GM23248 (cell line): ENCODE data around the gene HNF1A. TPM values are rescaled to one million over a fixed set of nuclear protein-coding genes. Genes with fewer than 3 reads are reported as not detected.

Source experiments
- DNase-seq: peaks from one replicate; pipeline ENCODE4 v3.0.0-alpha.2; 2015
- H2AFZ ChIP-seq: fragments of 200-600 bp; sonication (generic); 2 replicates; pipeline ENCODE4 v1.6.1; 2016; ENCODE audit warnings: antibody characterized with exemption
- H3F3A ChIP-seq: fragments of 200-600 bp; sonication (generic); 2 replicates; pipeline ENCODE4 v1.6.1; 2016; ENCODE audit warnings: mild to moderate bottlenecking, antibody characterized with exemption, mixed run types; ENCODE audit not compliant: insufficient read depth
- H3K27ac ChIP-seq: fragments of 200-600 bp; sonication (generic); 2 replicates; pipeline ENCODE4 v1.5.1; 2016; ENCODE audit warnings: mild to moderate bottlenecking
- H3K27me3 ChIP-seq: fragments of 200-600 bp; sonication (generic); replicated peaks from 2 replicates; pipeline ENCODE4 v1.6.1; 2016; ENCODE audit warnings: mild to moderate bottlenecking; ENCODE audit not compliant: insufficient read depth
- H3K36me3 ChIP-seq: fragments of 200-600 bp; sonication (generic); 2 replicates; pipeline ENCODE4 v1.6.1; 2016; ENCODE audit warnings: low read depth, mild to moderate bottlenecking
- H3K4me1 ChIP-seq: fragments of 200-600 bp; sonication (generic); 2 replicates; pipeline ENCODE4 v1.6.1; 2016; ENCODE audit warnings: mild to moderate bottlenecking; ENCODE audit not compliant: insufficient read depth
- H3K4me2 ChIP-seq: fragments of 200-600 bp; sonication (generic); one replicate; pipeline ENCODE4 v1.6.1; 2016; ENCODE audit warnings: mild to moderate bottlenecking; ENCODE audit not compliant: unreplicated experiment
- H3K4me3 ChIP-seq: fragments of 200-600 bp; sonication (generic); 2 replicates; pipeline ENCODE4 v1.5.1; 2016; ENCODE audit warnings: mild to moderate bottlenecking
- H3K79me2 ChIP-seq: fragments of 200-600 bp; sonication (generic); 2 replicates; pipeline ENCODE4 v1.6.1; 2016; ENCODE audit warnings: mild to moderate bottlenecking; ENCODE audit not compliant: insufficient read depth
- H3K9ac ChIP-seq: fragments of 200-600 bp; sonication (generic); 2 replicates; pipeline ENCODE4 v1.6.1; 2016; ENCODE audit warnings: mild to moderate bottlenecking
- H3K9me2 ChIP-seq: fragments of 200-600 bp; sonication (generic); 2 replicates; pipeline ENCODE4 v1.6.1; 2016; ENCODE audit warnings: mixed run types, mild to moderate bottlenecking, moderate library complexity; ENCODE audit not compliant: insufficient read depth
- H3K9me3 ChIP-seq: fragments of 200-600 bp; sonication (generic); one replicate; pipeline ENCODE4 v1.6.1; 2017; ENCODE audit warnings: low read depth
- H4K20me1 ChIP-seq: fragments of 200-600 bp; sonication (generic); 2 replicates; pipeline ENCODE4 v1.6.0; 2016; ENCODE audit not compliant: insufficient read depth
- EZH2 ChIP-seq: fragments of 200-600 bp; sonication (generic); IDR thresholded peaks from 2 replicates; pipeline ENCODE4 v1.6.1; 2018; ENCODE audit warnings: antibody characterized with exemption, mild to moderate bottlenecking; ENCODE audit not compliant: insufficient read depth, poor library complexity, severe bottlenecking
- EZH2phosphoT487 ChIP-seq: fragments of 200-600 bp; sonication (generic); IDR thresholded peaks from 2 replicates; pipeline ENCODE4 v1.6.1; 2018; ENCODE audit warnings: antibody characterized with exemption, moderate library complexity, mild to moderate bottlenecking, low read depth; ENCODE audit not compliant: insufficient read depth
- WGBS, 2 experiments: methylation state at CpG; one replicate each; pipeline ENCODE4 v1.1.6; 2015 to 2017; ENCODE audit warnings: low lambda C conversion rate in 2 of 2, low coverage in 1 of 2; ENCODE audit errors: missing lambda C conversion rate in 2 of 2; 5-methylcytosine and 5-hydroxymethylcytosine counted together
- in situ Hi-C: fragments of 300-500 bp; cut with MboI; formaldehyde crosslinking; loops from 2 replicates; pipeline ENCODE4 v1.15.0; 2020
- polyA plus RNA-seq: library from polyadenylated mRNA; unstranded; fragments of >200 nt; fragmentation: Nextera tagmentation; extraction: Ambion mirVana; gene quantifications from 2 replicates; pipeline ENCODE4 v1.2.1, GENCODE V29; 2016
- total RNA-seq: library from RNA; depleted of rRNA; stranded (reverse); fragments of >200 nt; shearing (Covaris generic); gene quantifications from 2 replicates; pipeline ENCODE4 v1.2.3, GENCODE V29; 2014

Gene HNF1A
- total and polyA plus RNA-seq, 2 experiments from 2014 or later = not detected

DNA sequence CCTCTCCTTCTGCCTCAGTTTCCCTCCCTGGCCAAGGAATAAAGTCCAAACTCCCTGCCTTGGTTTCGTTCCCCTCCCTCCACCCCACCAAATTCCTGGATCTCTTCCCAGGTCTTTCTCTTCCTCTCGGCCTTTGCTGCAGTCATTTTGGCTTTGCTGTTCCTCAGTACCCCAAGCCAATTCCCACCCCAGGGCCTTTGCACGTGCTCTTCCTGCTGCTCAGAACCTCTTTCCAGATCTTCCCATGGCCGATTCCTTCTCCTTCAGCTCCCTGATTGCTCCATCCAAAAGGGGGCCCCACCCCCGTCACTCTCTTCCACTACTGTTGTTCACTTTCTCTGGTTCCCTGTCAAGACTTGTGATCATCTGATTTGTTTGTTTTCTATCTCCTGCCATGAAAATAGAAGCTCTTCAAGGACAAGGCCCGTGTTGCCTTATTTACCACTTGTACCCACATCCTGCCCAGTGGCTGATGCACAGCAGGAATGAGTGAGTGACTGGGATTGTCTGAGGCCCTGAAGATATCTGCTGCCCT lies 3.1 kb downstream of the HNF1A start:
- TF ChIP-seq EZH2phosphoT487 (no peak), EZH2 (no peak)
- no peaks in the 10 kb centered on the region for H3K9me2 ChIP-seq
- no peaks in the 10 kb centered on the region for H3K79me2 ChIP-seq
- no peaks in the 10 kb centered on the region for H3K4me1 ChIP-seq
- in situ Hi-C loops = no loop called here
- H3K4me3 ChIP-seq = no peak overlapping the region
- no peak overlapping the region for H3K9ac ChIP-seq
- H3K27ac ChIP-seq = no peak overlapping the region
- H3K36me3 ChIP-seq = no peaks in the 10 kb centered on the region
- H2AFZ ChIP-seq = no peak overlapping the region
- no peaks in the 10 kb centered on the region for H3F3A ChIP-seq
- no peaks in the 10 kb centered on the region for H4K20me1 ChIP-seq
- WGBS, 2 experiments = 52 to 54% methylated on average over 6 of the region's 6 CpGs
- H3K4me2 ChIP-seq = no peak overlapping the region
- no peaks in the 10 kb centered on the region for H3K27me3 ChIP-seq
- no peaks in the 10 kb centered on the region for H3K9me3 ChIP-seq
- DNase-seq = no peak

GRCh38 chr12:120982659-120983058 lies 4.3 kb downstream of the HNF1A start:
- Histone ChIP-seq H3F3A (no peaks in the 10 kb centered on the region), H3K79me2 (no peaks in the 10 kb centered on the region), H3K27me3 (no peaks in the 10 kb centered on the region), H3K9ac (no peak overlapping the region), H2AFZ (no peak overlapping the region), H3K36me3 (no peaks in the 10 kb centered on the region), H3K9me2 (no peaks in the 10 kb centered on the region), H3K4me3 (no peak overlapping the region), H3K4me1 (no peaks in the 10 kb centered on the region), H3K27ac (no peak overlapping the region), H3K9me3 (no peaks in the 10 kb centered on the region), H4K20me1 (no peaks in the 10 kb centered on the region), H3K4me2 (no peak overlapping the region)
- 71 to 73% methylated on average over 7 of the region's 7 CpGs for WGBS, 2 experiments
- TF ChIP-seq EZH2 = no peak
- TF ChIP-seq EZH2phosphoT487 = no peak
- in situ Hi-C loops = no loop called here
- DNase-seq = no peak

DNA sequence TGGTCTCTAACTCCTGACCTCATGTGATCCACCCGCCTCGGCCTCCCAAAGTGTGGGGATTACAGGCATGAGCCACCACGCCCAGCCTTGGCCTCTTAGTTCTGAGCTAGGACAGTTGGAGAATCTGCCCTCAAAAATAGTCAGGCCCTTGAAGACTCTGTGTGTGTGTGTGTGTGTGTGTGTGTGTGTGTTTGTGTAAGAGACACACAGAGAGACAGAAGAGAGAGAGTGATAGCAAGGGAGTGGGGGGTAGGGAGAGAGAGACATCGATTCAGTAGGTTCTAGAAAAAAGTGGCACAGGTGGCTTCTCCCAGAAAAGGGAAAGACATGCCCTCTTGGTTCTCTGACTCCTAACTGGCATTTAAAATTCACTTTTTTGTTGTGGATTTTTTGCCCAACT lies 5.4 kb downstream of the HNF1A start:
- no peaks in the 10 kb centered on the region for H3K9me2 ChIP-seq
- no peaks in the 10 kb centered on the region for H3K9me3 ChIP-seq
- H3K27me3 ChIP-seq = no peaks in the 10 kb centered on the region
- no peak overlapping the region for H3K4me2 ChIP-seq
- no peaks in the 10 kb centered on the region for H3K79me2 ChIP-seq
- H2AFZ ChIP-seq = no peak overlapping the region
- no peak overlapping the region for H3K9ac ChIP-seq
- in situ Hi-C loops = no loop called here
- no peaks in the 10 kb centered on the region for H4K20me1 ChIP-seq
- no peak overlapping the region for H3K4me3 ChIP-seq
- H3F3A ChIP-seq = no peaks in the 10 kb centered on the region
- H3K36me3 ChIP-seq = no peaks in the 10 kb centered on the region
- WGBS, 2 experiments = 46 to 58% methylated on average over 4 of the region's 4 CpGs
- no peak overlapping the region for H3K27ac ChIP-seq
- no peaks in the 10 kb centered on the region for H3K4me1 ChIP-seq
- no peak for DNase-seq
- TF ChIP-seq EZH2phosphoT487 (no peak), EZH2 (no peak)

GRCh38 chr12:120984351-120984898 lies 6.1 kb downstream of the HNF1A start:
- no peaks in the 10 kb centered on the region for H4K20me1 ChIP-seq
- H3K9ac ChIP-seq = no peak overlapping the region
- H3K4me2 ChIP-seq = no peak overlapping the region
- no peaks in the 10 kb centered on the region for H3K27me3 ChIP-seq
- TF ChIP-seq EZH2 = no peak
- no peaks in the 10 kb centered on the region for H3K4me1 ChIP-seq
- no peaks in the 10 kb centered on the region for H3K79me2 ChIP-seq
- no peaks in the 10 kb centered on the region for H3K9me2 ChIP-seq
- no peak overlapping the region for H2AFZ ChIP-seq
- no peaks in the 10 kb centered on the region for H3K9me3 ChIP-seq
- no peaks in the 10 kb centered on the region for H3K36me3 ChIP-seq
- no peak for DNase-seq
- H3K4me3 ChIP-seq = no peak overlapping the region
- H3F3A ChIP-seq = no peaks in the 10 kb centered on the region
- 87 to 93% methylated on average over 2 to 3 of the region's 3 CpGs for WGBS, 2 experiments
- H3K27ac ChIP-seq = no peak overlapping the region
- in situ Hi-C loops = no loop called here

DNA sequence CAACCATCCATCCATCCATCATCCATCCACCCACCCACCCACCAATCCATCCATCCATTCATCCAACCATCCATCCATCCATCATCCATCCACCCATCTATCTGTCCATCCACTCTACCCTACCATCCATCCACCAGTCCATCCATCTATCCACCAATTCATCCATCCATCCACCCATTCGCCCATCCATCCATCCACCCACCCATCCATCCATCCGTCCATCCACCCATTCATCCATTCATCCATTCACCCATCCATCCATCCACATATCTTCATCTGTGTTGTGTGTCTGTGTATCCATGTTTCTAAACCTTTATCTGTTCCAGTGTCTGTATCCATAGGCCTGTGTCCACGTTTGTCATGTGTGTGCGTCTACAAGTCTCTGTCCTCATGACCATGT lies 9.9 kb downstream of the HNF1A start:
- Histone ChIP-seq H3K27ac (no peak overlapping the region), H4K20me1 (no peaks in the 10 kb centered on the region), H2AFZ (no peak overlapping the region), H3K36me3 (no peaks in the 10 kb centered on the region), H3K9me2 (no peaks in the 10 kb centered on the region), H3K9ac (no peak overlapping the region), H3K9me3 (no peaks in the 10 kb centered on the region), H3K79me2 (no peaks in the 10 kb centered on the region), H3K27me3 (peaks cover 4% of the 10 kb centered on the region; the same call in 1 of the 2 replicates), H3K4me2 (no peak overlapping the region), H3K4me1 (no peaks in the 10 kb centered on the region), H3K4me3 (no peak overlapping the region), H3F3A (no peaks in the 10 kb centered on the region)
- in situ Hi-C loops = no loop called here
- no peak for TF ChIP-seq EZH2phosphoT487
- no peak for TF ChIP-seq EZH2
- no peak for DNase-seq
- WGBS, 2 experiments = 44 to 48% methylated on average over 4 of the region's 4 CpGs
